ENCODE results near the gene HOXB2.
"Not testable (repeated sequence)": the region's sequence is repeated elsewhere in the genome, so short reads cannot be mapped to it uniquely, and the experiment has no call there.

HOXB2 gene

GRCh38 chr17:48541036-48541576 is 3.8 kb downstream of the HOXB2 start:
- DNase-seq (ENCODE audit: low read depth), result no peak

DNA sequence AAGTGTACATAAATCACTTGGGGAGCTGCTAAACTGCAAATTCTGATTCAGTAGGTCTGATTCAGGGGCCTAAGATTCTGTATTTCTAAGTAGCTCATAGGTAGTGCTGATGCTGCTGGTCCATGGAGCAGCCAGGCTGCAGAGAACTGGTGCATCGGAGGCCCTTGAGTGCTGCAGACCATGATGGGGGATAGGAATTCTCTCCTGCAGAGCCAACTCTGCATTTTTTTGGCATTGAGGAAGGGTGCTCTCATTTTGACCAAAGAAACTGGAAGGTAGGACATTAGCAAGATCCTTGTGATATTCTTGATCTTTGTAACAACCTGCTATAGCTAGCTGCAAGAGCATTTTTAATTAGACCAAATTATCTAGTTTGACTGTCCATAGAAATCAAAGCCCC is 4.7 kb downstream of the HOXB2 start:
- DNase-seq (ENCODE audit: low read depth), result no peak

GRCh38 chr17:48539177-48539576 is 5.7 kb downstream of the HOXB2 start:
- peak; percentile 84 for DNase-seq (ENCODE audit: low read depth)

GRCh38 chr17:48537316-48537715 is 7.6 kb downstream of the HOXB2 start:
- no peak for DNase-seq (ENCODE audit: low read depth)

DNA sequence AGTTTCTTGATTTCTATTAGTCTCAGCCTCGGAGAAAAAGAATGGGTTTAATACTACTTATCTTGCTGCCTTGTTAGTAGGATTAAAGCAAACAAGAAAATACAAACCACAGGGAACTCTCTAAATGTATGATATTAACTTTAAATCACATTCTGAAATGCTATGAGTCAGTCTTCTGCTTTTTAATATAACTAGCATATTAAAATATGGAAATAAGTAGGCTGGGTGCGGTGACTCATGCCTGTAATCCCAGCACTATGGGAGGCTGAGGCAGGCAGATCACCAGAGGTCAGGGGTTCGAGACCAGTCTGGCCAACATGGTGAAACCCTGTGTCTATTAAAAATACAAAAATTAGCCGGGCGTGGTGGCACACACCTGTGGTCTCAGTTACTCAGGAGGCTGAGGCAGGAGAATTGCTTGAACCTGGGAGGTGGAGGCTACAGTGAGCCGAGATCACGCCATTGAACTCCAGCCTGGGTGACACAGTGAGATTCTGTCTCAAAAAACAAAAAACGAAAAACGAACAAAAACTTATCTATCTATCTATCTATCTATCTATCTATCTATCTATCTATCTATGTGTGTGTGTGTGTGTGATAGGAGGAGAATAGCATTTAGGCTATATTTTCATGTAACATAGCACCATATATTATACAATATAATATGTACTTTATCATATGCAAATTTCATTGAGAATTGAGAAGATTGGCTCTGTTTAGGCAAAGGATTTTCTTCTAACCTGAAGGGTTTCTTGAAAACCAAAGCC is 8.9 kb downstream of the HOXB2 start:
- not testable (repeated sequence) for DNase-seq (ENCODE audit: low read depth)

- DNase-seq (ENCODE audit: low read depth), result no peak
These were observed 12.6 kb downstream of the HOXB2 start for GRCh38 chr17:48532261-48532660.

GRCh38 chr17:48530887-48531272 is 14.0 kb downstream of the HOXB2 start, which contains the start of gene HOXB1:
Gene HOXB1 (minus strand): TSS chr17:48531011. CDS start chr17:48530904, 107 bp downstream.
- DNase-seq (ENCODE audit: low read depth), result no peak

DNA sequence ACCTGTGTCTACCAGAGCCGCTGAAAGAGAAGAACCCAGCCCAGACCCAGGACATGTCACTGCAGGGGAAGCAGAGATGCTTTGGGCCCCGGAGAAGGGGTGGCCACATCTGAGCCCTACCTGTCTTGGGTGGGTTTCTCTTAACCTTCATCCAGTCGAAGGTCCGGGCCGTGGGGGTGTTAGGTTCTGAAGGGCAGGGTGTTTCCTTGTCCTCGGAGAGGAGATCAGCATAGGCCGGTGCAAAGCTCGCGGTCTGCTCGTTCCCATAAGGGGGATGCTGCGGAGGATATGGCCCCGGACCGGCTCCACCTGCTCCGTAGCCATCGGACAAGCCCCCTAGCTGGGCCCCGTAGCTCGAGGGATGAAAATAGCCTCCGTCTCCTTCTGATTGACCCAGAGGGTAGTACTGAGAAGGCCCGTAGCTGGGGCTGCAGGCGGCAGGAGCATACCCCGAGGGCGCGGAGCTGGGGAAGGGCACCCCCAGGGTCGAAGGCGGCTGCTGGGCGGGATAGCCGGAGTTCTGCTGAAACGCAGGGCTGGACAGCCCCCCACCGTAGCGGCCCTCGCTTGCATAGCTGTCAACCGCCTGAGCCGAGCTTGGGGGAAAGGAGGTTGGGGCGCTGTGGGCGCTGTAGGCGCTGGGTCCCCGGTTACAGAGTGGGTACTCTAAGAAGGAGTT is 14.6 kb downstream of the HOXB2 start:
- no peak for DNase-seq (ENCODE audit: low read depth)

GRCh38 chr17:48529683-48530009 is 15.3 kb downstream of the HOXB2 start:
- DNase-seq (ENCODE audit: low read depth), result no peak

GRCh38 chr17:48528936-48529682 is 15.8 kb downstream of the HOXB2 start:
- DNase-seq (ENCODE audit: low read depth), result no peak

GRCh38 chr17:48528153-48528935 is 16.6 kb downstream of the HOXB2 start:
- DNase-seq (ENCODE audit: low read depth), result no peak

DNA sequence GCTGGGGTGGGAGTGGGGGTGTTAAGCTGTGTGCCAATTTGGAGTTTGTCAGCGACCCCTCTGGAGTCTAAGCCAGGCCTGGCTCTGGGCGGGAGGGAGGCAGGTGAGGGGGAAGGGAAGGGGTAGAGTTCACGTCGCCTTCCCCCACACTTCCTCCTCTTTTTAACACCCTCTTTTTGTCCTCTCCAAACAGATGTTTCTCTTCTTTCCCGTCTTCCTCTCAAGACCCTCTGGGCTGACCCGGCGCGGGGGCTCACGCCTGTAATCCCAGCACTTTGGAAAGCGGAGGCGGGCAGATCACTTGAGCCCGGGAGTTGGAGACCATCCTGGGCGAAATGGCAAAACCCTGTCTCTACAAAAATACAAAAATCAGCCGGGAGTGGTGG is 17.4 kb downstream of the HOXB2 start:
- DNase-seq (ENCODE audit: low read depth), result no peak

GRCh38 chr17:48526608-48527546 is 18.0 kb downstream of the HOXB2 start:
- no peak for DNase-seq (ENCODE audit: low read depth)

- DNase-seq (ENCODE audit: low read depth), result no peak
These were observed 21.9 kb downstream of the HOXB2 start for GRCh38 chr17:48523010-48523409.

DNA sequence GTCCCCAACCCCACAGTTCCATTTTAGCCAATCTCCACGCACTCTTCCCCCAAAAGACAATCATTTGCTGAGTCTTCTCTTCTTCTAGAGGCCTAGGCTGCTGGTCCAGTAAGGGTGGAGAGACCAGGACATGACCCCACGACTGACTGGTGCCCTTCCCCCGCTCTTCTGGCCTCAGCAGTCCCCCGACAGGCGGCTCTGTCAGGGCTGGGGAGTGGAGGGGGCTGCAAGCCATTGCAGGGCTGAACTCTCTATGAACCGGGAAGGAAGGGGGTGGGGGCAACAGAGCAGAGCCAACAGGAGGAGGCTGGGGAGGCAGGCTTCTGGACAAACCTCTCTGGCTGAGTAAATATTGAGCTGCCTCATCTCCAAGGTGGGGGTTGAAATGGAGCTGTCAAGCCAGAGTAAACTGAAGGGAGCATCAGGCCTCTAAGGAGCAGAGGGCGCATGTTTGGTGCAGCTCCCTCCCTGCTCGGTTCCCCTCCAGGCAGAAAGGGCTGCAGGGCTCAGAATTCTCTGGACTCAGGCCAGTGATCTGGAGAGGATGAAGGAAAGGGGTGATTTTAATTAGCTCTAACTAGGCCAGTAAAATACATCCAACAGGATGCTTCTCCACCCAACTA is 22.8 kb downstream of the HOXB2 start:
- DNase-seq (ENCODE audit: low read depth), result no peak

DNA sequence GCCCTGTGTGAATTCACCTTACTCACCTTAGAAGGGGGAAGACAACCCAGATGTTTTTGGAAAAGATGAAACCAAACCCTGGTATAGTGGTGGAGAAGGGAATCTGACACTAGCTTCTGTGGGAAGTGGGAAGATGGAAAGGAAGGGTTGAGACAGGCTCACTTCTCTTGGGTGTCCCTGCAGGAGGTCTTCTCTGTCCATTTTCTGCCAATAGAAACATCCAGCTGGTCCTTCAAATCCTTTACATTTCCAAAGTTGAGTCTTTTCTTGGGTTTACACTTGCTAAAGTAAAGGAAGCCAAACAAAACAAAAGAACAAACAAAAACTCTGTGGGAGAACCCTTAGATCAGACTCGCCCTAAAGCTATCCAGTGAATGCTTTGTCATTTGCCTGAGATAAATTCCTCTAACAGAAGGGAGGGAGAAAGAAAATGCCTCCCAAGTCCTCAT is 24.3 kb downstream of the HOXB2 start:
- peak; percentile 46 for DNase-seq (ENCODE audit: low read depth)

DNA sequence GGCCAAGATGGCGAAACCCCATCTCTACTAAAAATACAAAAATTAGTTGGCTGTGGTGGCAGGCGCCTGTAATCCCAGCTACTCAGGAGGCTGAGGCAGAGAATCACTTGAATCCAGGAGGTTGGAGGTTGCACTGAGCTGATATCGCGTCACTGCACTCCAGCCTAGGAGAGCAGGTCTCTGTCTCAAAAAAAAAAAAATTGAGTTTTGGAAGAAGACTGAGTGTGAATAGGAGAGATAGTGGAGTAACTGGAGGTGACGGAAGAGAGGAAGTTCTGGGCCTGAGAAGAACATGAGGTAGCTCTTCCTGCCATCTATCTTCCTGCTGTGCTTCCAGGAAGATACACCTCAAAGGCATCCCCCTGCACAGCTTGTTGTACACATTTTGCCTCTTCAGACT is 25.5 kb downstream of the HOXB2 start:
- DNase-seq (ENCODE audit: low read depth), result no peak

DNA sequence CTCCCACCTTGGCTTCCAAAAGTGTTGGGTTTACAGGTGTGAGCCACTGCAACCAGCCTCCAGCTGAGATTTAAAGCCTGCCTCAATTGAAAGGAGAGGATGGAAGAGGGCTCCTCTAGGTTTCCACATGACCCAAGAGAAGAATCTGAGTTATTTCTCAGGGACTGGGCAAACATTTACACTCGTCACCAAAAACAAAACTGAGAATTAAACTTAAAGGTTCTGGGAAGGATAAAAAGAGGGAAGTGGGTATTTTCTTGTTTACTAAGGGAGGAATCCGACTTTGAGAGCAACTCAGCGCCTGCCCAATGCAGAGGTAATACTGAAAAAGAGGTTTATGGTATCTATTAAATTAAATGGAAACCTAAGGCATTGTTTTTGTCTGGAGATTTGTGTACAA is 27.4 kb downstream of the HOXB2 start:
- DNase-seq (ENCODE audit: low read depth), result no peak

GRCh38 chr17:48515925-48516900 is 28.7 kb downstream of the HOXB2 start:
- DNase-seq (ENCODE audit: low read depth), result no peak

Measured in ELR (cell line).